SK-N-MC (cell line): ENCODE results near the gene NECAB2.

Experiments used
- DNase-seq: peaks from one replicate; pipeline ENCODE4 v3.0.0-alpha.2; 2011; ENCODE audit warnings: low read depth, low spot score
- H3K27ac ChIP-seq: fragments of 200-600 bp; sonication (generic); 2 replicates; pipeline ENCODE4 v1.5.1; 2016; ENCODE audit warnings: mixed run types
- H3K36me3 ChIP-seq: fragments of 200-600 bp; sonication (generic); 2 replicates; pipeline ENCODE4 v1.6.1; 2017; ENCODE audit warnings: antibody characterized with exemption, low read length, mixed read lengths; ENCODE audit not compliant: insufficient read depth
- H3K4me3 ChIP-seq: fragments of 200-600 bp; sonication (generic); 2 replicates; pipeline ENCODE4 v1.5.1; 2016
- H3K9ac ChIP-seq: fragments of 200-600 bp; sonication (generic); 2 replicates; pipeline ENCODE4 v1.8.0; 2017; ENCODE audit warnings: mixed run types, mixed read lengths; ENCODE audit not compliant: insufficient read length
- H3K9me3 ChIP-seq: fragments of 200-600 bp; sonication (generic); 2 replicates; pipeline ENCODE4 v1.6.1; 2017; ENCODE audit warnings: low read depth, mild to moderate bottlenecking, antibody characterized with exemption, low read length, moderate library complexity, mixed read lengths
- EZH2 ChIP-seq: fragments of 200-600 bp; sonication (generic); IDR thresholded peaks from one replicate; pipeline ENCODE4 v1.6.1; 2017; ENCODE audit warnings: antibody characterized with exemption
- FOXP2 ChIP-seq: optimal IDR thresholded peaks from 2 replicates; pipeline ENCODE3; 2011; ENCODE audit warnings: mild to moderate bottlenecking, moderate library complexity; ENCODE audit not compliant: insufficient read depth; ENCODE audit errors: extremely low read length, control extremely low read depth
- POLR2AphosphoS5 ChIP-seq: IDR thresholded peaks from 2 replicates; pipeline ENCODE4 v1.6.1; 2012; ENCODE audit warnings: mild to moderate bottlenecking, low read depth, low read length, borderline replicate concordance

NECAB2 gene

DNA sequence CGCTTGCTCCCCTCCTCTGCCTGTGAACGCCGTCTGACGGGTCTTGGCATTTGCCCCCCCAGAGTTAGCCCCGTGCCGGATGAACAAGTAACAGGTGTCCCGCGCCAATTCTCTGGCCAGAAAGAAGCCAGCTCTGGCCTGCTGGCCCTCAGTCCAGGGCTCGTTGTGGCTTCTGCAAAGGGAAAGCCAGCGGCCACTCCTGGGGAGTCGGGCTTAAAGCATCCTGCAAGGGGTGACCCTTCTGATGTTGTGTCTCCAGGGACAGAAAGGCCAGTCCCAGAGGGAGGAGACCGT, 33.4 kb upstream of the NECAB2 start:
- no peak for DNase-seq
- no peak overlapping the region for H3K27ac ChIP-seq
- TF ChIP-seq FOXP2 (no peak), POLR2AphosphoS5 (no peak), EZH2 (no peak)
- no peak overlapping the region for H3K4me3 ChIP-seq
- no peaks in the 10 kb centered on the region for H3K9me3 ChIP-seq
- no peak overlapping the region for H3K9ac ChIP-seq
- no peaks in the 10 kb centered on the region for H3K36me3 ChIP-seq

DNA sequence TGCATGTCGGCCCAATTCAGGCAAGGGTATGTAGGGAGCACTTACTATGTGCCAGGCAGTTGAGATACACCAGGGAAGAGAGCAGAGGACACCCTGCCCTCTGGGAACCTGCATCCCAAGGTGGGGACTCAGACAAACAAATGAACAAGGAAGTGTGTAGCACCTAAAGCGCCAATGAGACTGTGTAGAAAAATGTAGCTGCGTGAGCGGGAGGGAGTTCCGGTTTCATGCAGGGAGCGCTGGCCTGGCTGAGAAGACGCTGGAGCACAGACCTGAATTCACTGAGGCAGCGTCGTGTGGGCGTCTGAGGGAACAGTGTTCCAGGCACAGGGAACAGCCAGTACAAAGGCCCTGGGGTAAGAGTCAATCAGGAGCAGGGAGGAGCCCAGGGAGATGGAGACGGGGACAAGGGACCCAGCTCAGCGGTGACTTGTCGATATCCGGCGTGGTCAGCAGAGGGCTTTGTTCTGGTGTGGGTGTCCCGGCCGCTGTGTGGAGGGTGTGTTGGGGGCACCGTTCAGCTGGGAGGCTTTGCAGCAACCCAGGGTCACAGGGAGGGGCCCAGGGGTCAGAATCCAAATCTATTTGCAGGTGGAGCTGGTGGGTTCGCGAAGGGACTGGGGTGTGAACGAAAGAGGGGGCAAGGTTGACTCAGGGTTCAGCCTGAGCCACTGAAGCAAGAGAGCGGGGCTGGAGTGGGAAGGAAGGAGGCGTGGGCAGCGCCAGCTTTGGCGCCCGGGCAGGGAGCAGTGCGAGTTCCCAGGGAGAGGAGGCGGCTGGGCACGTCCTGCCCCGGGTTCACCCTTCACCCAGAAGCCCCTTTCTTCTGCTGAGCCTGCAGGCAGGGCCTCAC, 32.8 kb upstream of the NECAB2 start:
- no peaks in the 10 kb centered on the region for H3K36me3 ChIP-seq
- no peaks in the 10 kb centered on the region for H3K9me3 ChIP-seq
- H3K9ac ChIP-seq: no peak overlapping the region
- no peak for DNase-seq
- H3K4me3 ChIP-seq: no peak overlapping the region
- no peak overlapping the region for H3K27ac ChIP-seq
- TF ChIP-seq FOXP2 (no peak), EZH2 (no peak)

DNA sequence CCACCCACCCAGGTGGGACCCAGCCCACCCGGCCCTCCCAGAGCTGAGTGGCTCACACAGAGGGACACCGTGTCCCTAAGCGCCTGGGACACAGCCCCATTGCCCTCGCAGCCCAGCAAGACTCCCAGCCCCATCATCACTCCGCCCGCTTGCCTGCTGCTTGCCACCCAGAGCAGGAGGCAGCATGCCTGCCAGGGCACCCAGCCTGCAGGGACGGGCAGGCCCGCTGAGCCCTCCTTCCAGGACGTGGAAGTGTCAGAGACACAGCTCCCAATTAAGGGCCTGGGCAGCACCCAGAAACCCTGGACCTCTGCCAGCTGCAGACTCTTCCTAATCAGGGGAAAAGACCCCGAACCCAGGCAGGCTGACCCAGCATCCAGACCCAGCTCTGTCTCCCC, 32.2 kb upstream of the NECAB2 start:
- TF ChIP-seq POLR2AphosphoS5: no peak
- TF ChIP-seq FOXP2: no peak
- no peak for TF ChIP-seq EZH2
- Histone ChIP-seq H3K9me3 (no peaks in the 10 kb centered on the region), H3K9ac (no peak overlapping the region), H3K4me3 (no peak overlapping the region), H3K27ac (no peak overlapping the region), H3K36me3 (no peaks in the 10 kb centered on the region)
- no peak for DNase-seq

DNA sequence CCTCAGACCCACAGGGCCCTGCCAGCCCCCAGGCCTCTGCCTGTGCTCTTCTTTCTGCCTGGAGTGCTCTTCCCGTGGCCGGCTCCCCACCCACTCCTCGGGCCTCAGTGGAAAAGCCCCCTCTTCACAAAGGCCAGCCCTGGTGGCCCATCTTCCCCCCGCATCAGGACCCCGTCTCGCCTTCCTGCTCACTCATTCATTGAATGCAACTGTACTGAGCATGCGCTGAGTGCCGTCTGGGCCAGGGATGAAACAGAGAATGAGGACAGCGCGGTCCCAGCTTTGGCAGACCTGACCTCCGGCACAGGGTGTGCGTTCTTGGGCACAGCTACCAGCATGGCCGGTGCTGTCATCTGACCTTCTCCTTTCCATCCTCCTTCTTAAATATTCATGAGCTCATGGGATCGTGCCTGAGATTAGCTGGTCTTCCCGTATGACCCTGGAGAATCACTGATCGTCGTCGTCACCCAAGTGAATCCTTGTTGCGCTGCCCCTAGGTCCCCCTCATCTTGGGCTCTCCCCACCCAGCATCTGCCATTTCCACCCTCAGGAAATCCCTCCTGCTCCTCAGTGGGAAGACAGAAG, 31.4 kb upstream of the NECAB2 start:
- DNase-seq: no peak
- H3K9ac ChIP-seq: no peak overlapping the region
- H3K27ac ChIP-seq: no peak overlapping the region
- H3K36me3 ChIP-seq: no peaks in the 10 kb centered on the region
- H3K9me3 ChIP-seq: no peaks in the 10 kb centered on the region
- TF ChIP-seq FOXP2 (no peak), EZH2 (no peak), POLR2AphosphoS5 (no peak)
- H3K4me3 ChIP-seq: no peak overlapping the region

DNA sequence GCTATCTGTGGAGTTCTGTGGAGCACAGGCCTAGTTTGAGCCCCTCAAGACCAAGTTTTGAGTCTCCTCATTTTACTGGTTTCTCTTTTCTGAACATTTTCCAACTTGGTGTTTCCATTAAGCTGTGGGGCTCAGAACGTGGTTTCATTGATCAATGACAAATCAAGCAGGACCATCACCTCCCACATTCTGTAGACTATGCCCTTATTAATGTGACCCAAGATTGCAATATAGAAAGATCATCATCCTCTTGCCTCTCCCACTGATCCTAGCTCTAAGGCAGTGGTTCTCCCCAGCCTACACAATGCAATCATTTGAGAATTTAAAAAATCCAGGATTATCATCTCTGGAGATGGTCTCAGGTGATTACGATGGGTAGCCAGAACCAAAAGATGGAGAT, 30.8 kb upstream of the NECAB2 start:
- no peak for TF ChIP-seq FOXP2
- TF ChIP-seq EZH2: no peak
- TF ChIP-seq POLR2AphosphoS5: no peak
- H3K36me3 ChIP-seq: no peaks in the 10 kb centered on the region
- no peak overlapping the region for H3K9ac ChIP-seq
- H3K27ac ChIP-seq: no peak overlapping the region
- H3K9me3 ChIP-seq: no peaks in the 10 kb centered on the region
- DNase-seq: no peak
- H3K4me3 ChIP-seq: no peak overlapping the region

- Histone ChIP-seq H3K36me3 (no peaks in the 10 kb centered on the region), H3K4me3 (no peak overlapping the region), H3K9ac (no peak overlapping the region), H3K9me3 (no peaks in the 10 kb centered on the region), H3K27ac (no peak overlapping the region)
- no peak for DNase-seq
- TF ChIP-seq POLR2AphosphoS5 (no peak), FOXP2 (no peak), EZH2 (no peak)
Observed at GRCh38 chr16:83937922-83938885, 29.8 kb upstream of the NECAB2 start.

DNA sequence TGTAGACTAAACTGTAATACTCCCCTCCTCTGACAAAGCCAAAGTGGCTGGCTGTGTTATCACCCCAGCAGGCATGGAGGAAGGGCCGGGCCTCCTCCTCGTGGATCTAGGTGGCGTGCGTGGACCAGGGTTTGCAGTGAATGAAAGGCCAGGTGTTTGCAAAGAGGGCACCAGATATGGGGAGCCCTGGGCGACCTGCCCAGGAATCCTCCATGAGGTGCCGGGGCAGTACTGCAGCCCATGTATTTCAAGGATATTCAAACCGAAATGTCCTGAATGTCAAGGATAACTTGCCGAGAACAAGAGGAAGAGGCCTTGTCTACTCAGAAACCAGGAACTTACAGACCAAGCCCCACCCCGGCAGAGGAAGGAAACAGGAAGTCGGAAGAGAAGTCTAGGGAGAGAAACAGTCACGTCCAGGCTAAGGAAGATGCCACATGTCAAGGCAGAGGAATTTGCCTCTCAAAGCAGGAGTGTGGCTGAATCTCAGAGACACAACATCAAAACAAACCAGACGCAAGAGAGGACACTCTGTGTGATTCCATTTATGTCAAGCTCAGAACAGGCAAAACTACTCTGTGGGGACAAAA, 28.7 kb upstream of the NECAB2 start:
- Histone ChIP-seq H3K9ac (no peak overlapping the region), H3K4me3 (no peak overlapping the region), H3K27ac (no peak overlapping the region), H3K9me3 (no peaks in the 10 kb centered on the region), H3K36me3 (no peaks in the 10 kb centered on the region)
- TF ChIP-seq FOXP2 (no peak), POLR2AphosphoS5 (no peak), EZH2 (no peak)
- DNase-seq: no peak

DNA sequence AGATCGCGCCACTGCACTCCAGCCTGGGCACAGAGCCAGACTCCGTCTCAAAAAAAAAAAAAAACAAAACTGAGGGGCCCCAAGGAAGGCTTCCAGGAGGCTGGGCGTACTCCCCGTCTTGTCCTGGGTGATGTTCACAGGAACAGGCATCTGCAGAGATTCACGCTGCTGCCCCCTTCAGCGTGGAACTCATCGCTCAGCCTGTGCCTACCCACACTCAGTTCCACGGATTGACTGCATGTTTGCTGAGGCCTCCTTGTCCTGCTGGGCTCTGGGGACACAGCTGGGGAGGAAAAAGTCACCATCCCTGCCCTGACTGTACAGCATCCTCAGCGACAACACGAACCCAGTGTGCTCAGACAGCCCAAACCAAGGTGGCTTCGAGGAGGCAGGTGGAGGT, 27.9 kb upstream of the NECAB2 start:
- H3K4me3 ChIP-seq: no peak overlapping the region
- H3K36me3 ChIP-seq: no peaks in the 10 kb centered on the region
- H3K27ac ChIP-seq: no peak overlapping the region
- no peak for DNase-seq
- TF ChIP-seq EZH2: no peak
- H3K9ac ChIP-seq: no peak overlapping the region
- no peaks in the 10 kb centered on the region for H3K9me3 ChIP-seq
